GM19238 (cell line): Measurements from ENCODE around the gene IP6K1.

Experiments used
- DNase-seq: peaks from one replicate; pipeline ENCODE4 v3.0.0; 2011; ENCODE audit warnings: low spot score; ENCODE audit not compliant: insufficient read length

The IP6K1 gene

GRCh38 chr3:49724586-49724985, 61.8 kb downstream of the IP6K1 start:
- no peak for DNase-seq

- DNase-seq, result peak; percentile 98
Observed at GRCh38 chr3:49723628-49724551, 62.5 kb downstream of the IP6K1 start, which contains the start of gene GMPPB. Gene GMPPB, minus strand, starts transcription at chr3:49723951. Its CDS starts 225 bp downstream, at chr3:49723726.

GRCh38 chr3:49723296-49723627, 63.1 kb downstream of the IP6K1 start:
- DNase-seq, result peak; percentile 46

DNA sequence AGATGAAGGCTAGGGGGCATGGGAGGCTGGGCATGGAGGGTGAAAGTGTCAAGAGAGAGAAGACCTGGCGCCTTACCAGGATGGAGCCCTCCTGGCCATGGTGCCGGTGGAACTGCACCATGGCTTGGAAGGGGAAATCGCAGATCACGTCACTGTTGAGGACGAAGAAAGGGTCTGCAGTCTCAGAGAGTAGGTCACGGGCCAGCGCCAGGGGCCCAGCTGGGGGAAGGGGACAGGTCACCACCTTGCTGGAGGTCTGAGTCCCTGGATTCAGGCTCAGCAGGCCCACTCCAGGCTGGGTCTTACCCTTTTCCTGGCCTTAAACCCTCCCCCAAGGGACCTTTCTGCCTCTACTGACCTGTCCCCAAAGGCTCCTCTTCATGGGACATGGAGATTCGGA, 63.4 kb downstream of the IP6K1 start:
- DNase-seq, result no peak

- no peak for DNase-seq
Observed at GRCh38 chr3:49721896-49722781, 64.2 kb downstream of the IP6K1 start.

DNA sequence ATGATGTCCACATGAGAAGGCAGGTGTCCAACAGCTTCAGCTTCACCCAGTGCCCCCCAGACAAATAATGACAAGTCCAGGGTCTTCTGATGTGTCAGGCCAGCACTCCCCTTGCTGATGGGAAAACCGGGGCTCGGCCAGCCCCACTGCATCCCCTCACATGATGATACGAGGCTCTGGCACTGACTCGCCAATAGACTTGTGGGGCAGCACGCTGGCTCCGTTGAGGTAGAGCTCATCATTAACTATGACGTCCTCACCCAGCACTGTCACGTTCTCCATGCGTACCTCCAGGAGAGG, 64.8 kb downstream of the IP6K1 start:
- DNase-seq, result no peak

- no peak for DNase-seq
Observed at GRCh38 chr3:49720855-49721595, 65.3 kb downstream of the IP6K1 start.

- DNase-seq, result peak; percentile 96
Observed at GRCh38 chr3:49719214-49719884, 67.0 kb downstream of the IP6K1 start, which contains the start of gene AMIGO3. Gene AMIGO3, minus strand, starts transcription at chr3:49719684. Its CDS starts 219 bp downstream, at chr3:49719465.

GRCh38 chr3:49718858-49719213, 67.5 kb downstream of the IP6K1 start:
- DNase-seq, result no peak

- no peak for DNase-seq
Observed at GRCh38 chr3:49717959-49718857, 68.1 kb downstream of the IP6K1 start.

DNA sequence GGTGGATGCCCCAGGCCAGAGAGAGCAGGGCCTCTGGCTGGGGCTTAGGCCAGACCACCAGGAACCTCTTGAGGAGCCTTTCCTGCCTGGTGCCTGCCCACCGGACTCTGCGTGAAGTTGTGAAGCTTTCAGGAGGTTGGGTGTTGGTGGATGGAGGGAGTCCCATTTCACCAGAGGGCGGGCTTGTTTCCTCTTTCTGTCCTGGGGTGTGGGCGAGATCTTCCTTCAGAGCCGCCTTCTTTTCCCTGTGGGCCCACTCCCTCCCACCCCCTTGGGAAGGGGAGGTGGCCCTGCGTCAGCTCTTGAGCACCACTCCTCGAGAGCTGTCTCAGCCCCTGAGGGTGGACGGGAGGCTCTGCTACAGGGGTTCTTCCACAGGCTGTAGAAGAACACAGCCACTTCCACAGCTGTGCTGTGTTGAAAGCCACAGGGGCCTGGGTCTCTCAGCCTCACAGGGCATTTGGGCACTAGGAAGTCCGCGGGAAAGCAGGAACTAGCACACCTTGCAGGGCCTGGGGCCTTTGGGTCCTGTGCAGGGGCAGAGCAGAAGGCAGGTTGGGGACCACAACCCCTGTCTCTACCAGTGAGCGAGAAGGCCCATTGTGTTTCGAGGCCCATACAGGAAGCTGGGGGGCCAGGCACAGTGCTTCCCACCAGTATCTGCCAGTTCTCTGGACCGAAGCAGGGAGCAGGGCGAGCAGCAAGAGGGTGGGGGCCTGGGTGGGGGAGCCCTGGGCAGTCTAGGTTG, 69.0 kb downstream of the IP6K1 start:
- no peak for DNase-seq

- DNase-seq, result no peak
Observed at GRCh38 chr3:49716691-49717210, 69.6 kb downstream of the IP6K1 start.

DNA sequence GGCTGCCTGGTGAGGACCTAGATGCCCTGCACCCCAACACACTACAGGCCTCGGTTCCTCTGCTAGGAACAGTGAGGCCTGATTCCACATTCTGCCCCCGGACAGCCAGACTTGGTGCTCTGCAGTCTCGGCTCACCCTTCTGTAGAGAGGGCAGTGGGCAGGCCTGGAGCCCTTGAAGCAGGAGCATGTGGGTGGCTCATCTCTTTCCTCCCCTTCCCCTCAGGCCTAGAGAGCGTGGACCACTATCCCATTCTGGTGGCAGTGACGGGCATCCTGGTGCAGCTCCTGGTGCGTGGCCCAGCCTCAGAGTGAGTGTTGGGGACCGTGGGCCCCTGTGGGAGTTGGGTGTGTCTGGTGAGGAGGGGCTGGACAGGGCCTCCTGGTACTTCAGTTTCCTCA, 70.2 kb downstream of the IP6K1 start:
- DNase-seq, result no peak

DNA sequence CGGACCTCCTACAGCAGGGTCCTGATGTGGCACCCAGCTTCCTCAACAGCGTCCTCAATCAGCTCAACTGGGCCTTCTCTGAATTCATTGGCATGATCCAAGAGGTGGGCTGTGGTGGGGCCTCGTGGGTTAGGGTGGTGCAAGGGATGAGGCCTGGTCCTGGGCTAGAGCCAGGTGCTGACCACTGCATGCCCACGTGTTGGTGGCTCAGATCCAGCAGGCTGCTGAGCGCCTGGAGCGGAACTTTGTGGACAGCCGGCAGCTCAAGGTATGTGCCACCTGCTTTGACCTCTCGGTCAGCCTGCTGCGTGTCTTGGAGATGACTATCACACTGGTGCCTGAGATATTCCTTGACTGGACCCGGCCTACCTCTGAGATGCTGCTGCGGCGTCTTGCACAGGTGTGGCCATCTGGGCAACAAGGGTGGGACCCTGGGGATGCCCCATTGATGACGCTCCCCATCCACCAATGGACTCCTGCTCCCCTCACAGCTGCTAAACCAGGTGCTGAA, 70.7 kb downstream of the IP6K1 start:
- DNase-seq, result no peak

GRCh38 chr3:49714728-49715550, 71.4 kb downstream of the IP6K1 start:
- DNase-seq, result no peak

GRCh38 chr3:49713336-49714105, 72.8 kb downstream of the IP6K1 start:
- DNase-seq, result no peak

GRCh38 chr3:49712631-49713317, 73.6 kb downstream of the IP6K1 start:
- DNase-seq, result no peak
